IMR-90 (cell line): Measurements from ENCODE around the gene ZNF467. TPM values are rescaled to one million over a fixed set of nuclear protein-coding genes. Genes with fewer than 3 reads are reported as not detected.

Experiments
- ATAC-seq: fragments of 200-7000 bp; cut with Tn5 transposase; 2 replicates; pipeline ENCODE4 v1.9.1; 2020; ENCODE audit warnings: low read depth, mild to moderate bottlenecking, moderate library complexity
- BruUV-seq: library from RNA; stranded (reverse); fragments of 400-500 nt; replicated peaks from 2 replicates; lab custom pipeline; 2021; lab: Mats Ljungman, UMichigan
- CTCF ChIA-PET: fragments of 300-600 bp; formaldehyde crosslinking; extraction: SDS; loops from one replicate; lab custom pipeline; 2021; ENCODE audit warnings: antibody characterized with exemption; lab: Yijun Ruan, JAX
- POLR2A ChIA-PET: fragments of 300-600 bp; sonication (Branson Sonifier 250); formaldehyde crosslinking; loops from one replicate; lab custom pipeline; 2022; ENCODE audit warnings: antibody characterized with exemption; ENCODE audit not compliant: unreplicated experiment; lab: Charles Lee
- DNase-seq: peaks from one replicate; pipeline ENCODE4 v3.0.0; 2013
- H2AFZ ChIP-seq: replicated peaks from 2 replicates; pipeline ENCODE3; 2013; ENCODE audit warnings: low read length, mild to moderate bottlenecking; ENCODE audit not compliant: poor library complexity
- H2AK5ac ChIP-seq: 2 replicates; pipeline ENCODE4 v1.6.1; 2013; ENCODE audit warnings: low read depth, low read length, inconsistent platforms
- H2AK9ac ChIP-seq: replicated peaks from 2 replicates; pipeline ENCODE3; 2013; ENCODE audit warnings: mild to moderate bottlenecking, low read depth, low read length, moderate library complexity; ENCODE audit not compliant: poor library complexity
- H2BK120ac ChIP-seq: 2 replicates; pipeline ENCODE4 v1.6.1; 2013; ENCODE audit warnings: low read depth, low read length, inconsistent platforms
- H2BK15ac ChIP-seq: 3 replicates; pipeline ENCODE4 v1.6.1; 2013; ENCODE audit warnings: low read depth, low read length, inconsistent platforms
- H2BK20ac ChIP-seq: 2 replicates; pipeline ENCODE4 v1.6.1; 2013; ENCODE audit warnings: low read depth, mild to moderate bottlenecking, inconsistent platforms, low read length, moderate library complexity
- H2BK5ac ChIP-seq: 2 replicates; pipeline ENCODE4 v1.6.1; 2013; ENCODE audit warnings: mild to moderate bottlenecking, low read depth, low read length, inconsistent platforms; ENCODE audit not compliant: poor library complexity, severe bottlenecking
- H3K14ac ChIP-seq: replicated peaks from 2 replicates; pipeline ENCODE4 v1.6.1; 2013; ENCODE audit warnings: low read depth, low read length, inconsistent platforms
- H3K18ac ChIP-seq: 2 replicates; pipeline ENCODE4 v1.6.1; 2013; ENCODE audit warnings: low read depth, low read length, control low read depth
- H3K23ac ChIP-seq: 2 replicates; pipeline ENCODE4 v1.6.1; 2013; ENCODE audit warnings: low read depth, low read length, inconsistent platforms
- H3K27ac ChIP-seq: 2 replicates; pipeline ENCODE4 v1.5.1; 2013; ENCODE audit warnings: mild to moderate bottlenecking, control low read depth, low read length; ENCODE audit not compliant: insufficient read depth
- H3K27me3 ChIP-seq: 2 replicates; pipeline ENCODE4 v1.6.1; 2013; ENCODE audit warnings: low read length; ENCODE audit not compliant: control insufficient read depth, insufficient read depth
- H3K36me3 ChIP-seq: 2 replicates; pipeline ENCODE4 v1.6.1; 2013; ENCODE audit warnings: low read length, mixed read lengths; ENCODE audit not compliant: control insufficient read depth, insufficient read depth
- H3K4ac ChIP-seq: 2 replicates; pipeline ENCODE4 v1.6.1; 2013; ENCODE audit warnings: low read depth, low read length, inconsistent platforms
- H3K4me1 ChIP-seq: 2 replicates; pipeline ENCODE4 v1.6.1; 2013; ENCODE audit warnings: low read length, mixed read lengths; ENCODE audit not compliant: control insufficient read depth, insufficient read depth
- H3K4me2 ChIP-seq: 2 replicates; pipeline ENCODE4 v1.6.1; 2013; ENCODE audit warnings: low read depth, mild to moderate bottlenecking, control low read depth, low read length, moderate library complexity
- H3K4me3 ChIP-seq: 2 replicates; pipeline ENCODE4 v1.5.1; 2013; ENCODE audit warnings: low read depth, mild to moderate bottlenecking, control low read depth, low read length, moderate library complexity; ENCODE audit not compliant: insufficient read depth
- H3K56ac ChIP-seq: 2 replicates; pipeline ENCODE4 v1.6.1; 2013; ENCODE audit warnings: low read length, inconsistent platforms; ENCODE audit not compliant: insufficient read depth; ENCODE audit errors: extremely low read depth
- H3K79me1 ChIP-seq, 2 experiments: 2 replicates each; pipeline ENCODE4 v1.6.1; 2013; ENCODE audit warnings: low read length in 2 of 2, inconsistent platforms in 1 of 2, low read depth in 1 of 2
- H3K9ac ChIP-seq: 2 replicates; pipeline ENCODE4 v1.6.1; 2013; ENCODE audit warnings: low read depth, low read length, control low read depth
- H3K9me1 ChIP-seq: 2 replicates; pipeline ENCODE4 v1.6.1; 2013; ENCODE audit warnings: low read length, inconsistent platforms; ENCODE audit not compliant: insufficient read depth
- H3K9me3 ChIP-seq: 2 replicates; pipeline ENCODE4 v1.6.1; 2013; ENCODE audit warnings: low read length; ENCODE audit not compliant: control insufficient read depth, insufficient read depth
- H4K20me1 ChIP-seq: 2 replicates; pipeline ENCODE4 v1.6.1; 2013; ENCODE audit warnings: low read length, inconsistent platforms; ENCODE audit not compliant: insufficient read depth
- H4K5ac ChIP-seq: 2 replicates; pipeline ENCODE4 v1.6.1; 2013; ENCODE audit warnings: mild to moderate bottlenecking, low read depth, low read length, control low read depth
- H4K8ac ChIP-seq, 2 experiments: 2 replicates each; pipeline ENCODE4 v1.6.1; 2013; ENCODE audit warnings: low read depth in 2 of 2, low read length in 2 of 2, control low read depth in 1 of 2, inconsistent platforms in 1 of 2
- H4K91ac ChIP-seq: 2 replicates; pipeline ENCODE4 v1.6.1; 2013; ENCODE audit warnings: low read depth, low read length, inconsistent platforms; ENCODE audit not compliant: insufficient read depth
- CHD1 ChIP-seq: IDR thresholded peaks from 2 replicates; pipeline ENCODE4 v1.6.1; 2012; ENCODE audit warnings: low read depth, low read length, improper control_type of control experiment
- RAD21 ChIP-seq: IDR thresholded peaks from 2 replicates; pipeline ENCODE4 v1.6.1; 2012; ENCODE audit warnings: low read length, improper control_type of control experiment
- RCOR1 ChIP-seq: IDR thresholded peaks from 2 replicates; pipeline ENCODE4 v1.6.1; 2012; ENCODE audit warnings: mild to moderate bottlenecking, low read length, improper control_type of control experiment; ENCODE audit not compliant: insufficient replicate concordance
- SMC3 ChIP-seq: fragments of 150-350 bp; IDR thresholded peaks from 2 replicates; pipeline ENCODE4 v1.6.1; 2016; ENCODE audit warnings: low read depth, mild to moderate bottlenecking, antibody characterized with exemption, low read length, moderate library complexity
- WGBS, 2 experiments: methylation state at CpG; one replicate each; pipeline versions ENCODE4 v1.1.5 to v1.1.7; 2013; ENCODE audit warnings: missing lambda C conversion rate in 2 of 2; ENCODE audit not compliant: insufficient read length in 1 of 2; ENCODE audit errors: extremely low coverage in 2 of 2; 5-methylcytosine and 5-hydroxymethylcytosine counted together
- dilution Hi-C: fragments of 300-500 bp; cut with HindIII; formaldehyde crosslinking; loops from one replicate; pipeline ENCODE4 v1.14.3; 2018; ENCODE audit warnings: low sequenced_read_pairs; ENCODE audit not compliant: unreplicated experiment
- in situ Hi-C: fragments of 300-500 bp; cut with MboI; formaldehyde crosslinking; loops from 3 replicates; pipeline ENCODE4 v1.14.3; 2019; ENCODE audit warnings: low sequenced_read_pairs, inconsistent platforms, mixed read lengths
- intact Hi-C: fragments of 100-400 bp; cut with micrococcal nuclease; formaldehyde crosslinking; loops from 2 replicates; pipeline ENCODE4 v1.10.0; 2022
- polyA plus RNA-seq, 3 experiments: library from polyadenylated mRNA; depleted of rRNA; stranded (reverse); fragments of >200 nt; gene quantifications; 2 replicates each; pipeline ENCODE4 v1.2.3, GENCODE V29; 2012; ENCODE audit warnings: low replicate concordance in 1 of 3
- total RNA-seq: library from RNA; depleted of rRNA; stranded (reverse); fragments of >200 nt; gene quantifications from 2 replicates; pipeline ENCODE4 v1.2.3, GENCODE V29; 2012
- TF ChIP-seq, protein P1 (sequence below): conservative IDR thresholded peaks from 2 replicates; pipeline ENCODE4 v1.5.1; 2012; ENCODE audit warnings: mild to moderate bottlenecking, low read depth, low read length, improper control_type of control experiment

The ZNF467 gene
- total and polyA plus RNA-seq, 2 of the 4 experiments (the other 2 are of a cell fraction), result 0.67 TPM; not detected in 1

DNA sequence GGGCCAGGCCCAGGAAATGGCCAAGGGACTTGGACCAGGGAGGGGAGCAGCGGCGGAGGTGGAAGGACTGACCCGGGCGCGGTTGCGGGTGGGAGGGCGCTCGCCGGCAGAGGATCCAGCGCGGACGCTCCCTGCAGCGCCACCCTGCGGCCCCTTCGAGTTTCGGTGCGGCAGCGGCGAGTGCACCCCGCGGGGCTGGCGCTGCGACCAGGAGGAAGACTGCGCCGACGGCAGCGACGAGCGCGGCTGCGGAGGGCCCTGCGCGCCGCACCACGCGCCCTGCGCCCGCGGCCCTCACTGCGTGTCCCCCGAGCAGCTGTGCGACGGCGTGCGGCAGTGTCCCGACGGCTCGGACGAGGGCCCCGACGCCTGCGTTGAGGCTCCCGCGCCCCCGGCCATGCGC lies 16.8 kb upstream of the ZNF467 start:
- no peak overlapping the region for H2AK5ac ChIP-seq
- H4K20me1 ChIP-seq, result no peaks in the 10 kb centered on the region
- CTCF ChIA-PET, result no interaction called here

More for the DNA sequence above, 16.8 kb upstream of the ZNF467 start:
- Histone ChIP-seq H2BK5ac (no peak overlapping the region), H3K56ac (no peak overlapping the region), H2BK120ac (no peak overlapping the region), H3K36me3 (no peaks in the 10 kb centered on the region), H3K27ac (no peak overlapping the region), H4K8ac (no peak overlapping the region), H2AFZ (peak overlapping the region; percentile 11), H3K18ac (no peak overlapping the region), H3K9ac (no peak overlapping the region), H4K5ac (no peak overlapping the region), H3K14ac (no peak overlapping the region), H3K9me1 (no peaks in the 10 kb centered on the region), H3K4me3 (no peak overlapping the region), H2BK20ac (no peak overlapping the region), H3K79me1 (no peaks in the 10 kb centered on the region), H2AK9ac (no peak overlapping the region), H3K4me1 (no peaks in the 10 kb centered on the region), H4K91ac (no peak overlapping the region), H3K4ac (no peak overlapping the region), H2BK15ac (no peak overlapping the region), H3K9me3 (no peaks in the 10 kb centered on the region), H3K27me3 (peaks cover 49% of the 10 kb centered on the region; the same call in 1 of the 2 replicates), H3K23ac (no peak overlapping the region), H3K4me2 (no peak overlapping the region; the same call in 1 of the 2 replicates)
- DNase-seq (no peak), ATAC-seq (peak; percentile 47)
- in situ Hi-C loops (no loop called here), intact Hi-C loops (no loop called here), dilution Hi-C loops (no loop called here)
- BruUV-seq, result no TSS peak
- POLR2A ChIA-PET, result no interaction called here
- WGBS, 2 experiments, result 4% methylated on average over 29 of the region's 56 CpGs; no CpG with 5 or more reads in 1 of the 2 experiments
- TF ChIP-seq, protein P1, sequence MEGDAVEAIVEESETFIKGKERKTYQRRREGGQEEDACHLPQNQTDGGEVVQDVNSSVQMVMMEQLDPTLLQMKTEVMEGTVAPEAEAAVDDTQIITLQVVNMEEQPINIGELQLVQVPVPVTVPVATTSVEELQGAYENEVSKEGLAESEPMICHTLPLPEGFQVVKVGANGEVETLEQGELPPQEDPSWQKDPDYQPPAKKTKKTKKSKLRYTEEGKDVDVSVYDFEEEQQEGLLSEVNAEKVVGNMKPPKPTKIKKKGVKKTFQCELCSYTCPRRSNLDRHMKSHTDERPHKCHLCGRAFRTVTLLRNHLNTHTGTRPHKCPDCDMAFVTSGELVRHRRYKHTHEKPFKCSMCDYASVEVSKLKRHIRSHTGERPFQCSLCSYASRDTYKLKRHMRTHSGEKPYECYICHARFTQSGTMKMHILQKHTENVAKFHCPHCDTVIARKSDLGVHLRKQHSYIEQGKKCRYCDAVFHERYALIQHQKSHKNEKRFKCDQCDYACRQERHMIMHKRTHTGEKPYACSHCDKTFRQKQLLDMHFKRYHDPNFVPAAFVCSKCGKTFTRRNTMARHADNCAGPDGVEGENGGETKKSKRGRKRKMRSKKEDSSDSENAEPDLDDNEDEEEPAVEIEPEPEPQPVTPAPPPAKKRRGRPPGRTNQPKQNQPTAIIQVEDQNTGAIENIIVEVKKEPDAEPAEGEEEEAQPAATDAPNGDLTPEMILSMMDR, result peak; percentile 38
- TF ChIP-seq CHD1 (no peak), RAD21 (peak; percentile 19; the same call in 1 of the 2 replicates), SMC3 (peak; percentile 22; the same call in 1 of the 2 replicates), RCOR1 (no peak)
